SIG-M5 treated with dmso at 0.1 percent for 504 hours (cell line): ENCODE measurements around the gene CDCA8.
A peak's percentile ranks its signal among the peaks of the same experiment; 100 is the strongest.
"Not testable (repeated sequence)": the region's sequence is repeated elsewhere in the genome, so short reads cannot be mapped to it uniquely, and the experiment has no call there.

Experiments used
- DNase-seq: peaks from one replicate; lab custom pipeline; 2025; ENCODE audit not compliant: unreplicated experiment; lab: John Stamatoyannopoulos, UW

The CDCA8 gene

DNA sequence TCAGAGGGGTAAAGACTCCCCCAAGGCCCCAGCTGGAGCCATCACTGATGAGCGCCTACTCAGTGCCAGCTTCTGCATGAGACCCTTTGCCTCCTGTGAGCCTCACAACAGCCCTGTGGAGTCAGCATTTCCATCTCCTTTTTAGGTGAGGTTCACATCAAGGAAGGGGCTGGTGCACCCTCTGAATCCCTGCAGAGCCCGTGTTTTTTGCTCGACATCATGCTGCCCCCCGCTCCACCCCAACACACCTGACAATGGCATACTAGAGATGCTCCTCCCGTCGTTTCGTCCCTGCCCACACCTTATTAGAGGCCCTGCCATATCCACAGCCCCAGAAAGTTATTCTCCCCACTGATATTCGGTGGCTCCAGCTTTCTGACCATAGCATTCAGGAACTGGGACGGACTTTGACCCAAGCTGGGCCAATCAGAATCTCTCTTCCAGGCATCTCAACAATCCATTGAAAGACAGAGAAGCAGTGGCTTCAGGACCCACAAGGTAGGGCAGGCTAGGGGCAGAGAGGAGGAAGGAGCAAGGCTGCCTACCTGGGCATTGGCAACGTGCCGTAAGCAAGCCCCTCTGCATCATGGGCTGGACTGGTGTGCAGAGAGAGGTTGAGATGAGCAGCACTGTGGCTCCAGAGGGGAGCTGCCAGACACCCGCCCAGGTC, 39.9 kb downstream of the CDCA8 start:
- DNase-seq = no peak

DNA sequence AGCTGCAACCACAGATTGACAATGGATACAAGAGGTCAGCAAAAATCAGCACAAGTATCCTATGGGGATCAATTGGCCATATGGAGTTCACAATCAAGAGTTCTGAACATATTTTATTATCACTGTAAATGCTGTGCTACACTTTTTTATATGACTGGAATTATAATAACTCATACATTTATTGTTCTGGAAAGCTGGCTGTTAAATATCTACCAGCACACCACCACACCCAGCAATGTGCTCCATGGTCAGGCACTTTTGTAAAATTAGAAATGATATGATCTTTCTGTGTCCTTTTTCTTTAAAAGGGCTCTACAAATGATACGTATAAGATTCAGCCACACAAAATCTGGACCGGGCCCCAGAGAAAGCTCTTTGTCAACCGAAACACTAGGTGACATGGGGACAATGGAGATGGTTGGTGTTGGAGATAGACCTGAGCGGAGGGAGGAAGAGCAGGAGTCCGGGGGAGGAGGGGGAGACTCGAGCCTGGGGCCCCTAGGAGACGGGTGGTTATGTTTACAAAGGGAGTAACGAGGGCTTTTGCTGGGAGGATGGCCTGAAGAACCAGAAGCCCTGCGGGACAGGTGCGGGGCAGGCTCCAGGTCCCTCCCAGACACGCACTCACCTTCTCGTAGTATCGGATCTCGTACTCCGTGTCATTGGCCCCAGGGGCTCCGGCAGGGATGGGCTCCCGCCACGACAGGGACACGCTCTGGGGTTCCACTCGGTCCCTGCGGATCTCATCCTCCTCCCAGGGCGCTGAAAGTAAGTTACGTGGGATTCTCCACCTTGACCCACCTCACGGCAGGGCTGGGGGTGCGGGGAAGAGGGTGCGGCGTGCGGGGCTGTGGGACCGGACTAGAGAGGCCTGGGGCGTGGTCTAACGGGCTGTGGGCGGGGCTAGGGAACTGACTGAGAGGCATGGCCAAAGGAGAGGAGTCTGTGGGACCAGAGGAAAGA, 42.6 kb downstream of the CDCA8 start:
- no peak for DNase-seq

DNA sequence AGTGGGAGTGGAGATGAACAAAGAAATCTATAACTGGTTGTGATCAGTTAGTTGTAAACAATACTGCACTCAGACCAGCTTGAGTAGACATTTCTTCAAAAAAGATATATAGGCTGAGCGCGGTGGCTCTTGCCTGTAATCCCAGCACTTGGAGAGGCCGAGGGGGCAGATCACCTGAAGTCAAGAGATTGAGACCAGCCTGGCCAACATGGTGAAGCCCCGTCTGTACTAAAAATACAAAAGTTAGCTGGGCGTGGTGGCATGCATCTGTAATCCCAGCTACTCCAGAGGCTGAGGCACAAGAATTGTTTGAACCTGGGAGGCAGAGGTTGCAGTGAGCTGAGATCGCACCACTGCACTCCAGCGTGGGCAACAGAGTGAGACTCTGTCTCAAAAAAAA, 45.7 kb downstream of the CDCA8 start:
- DNase-seq = not testable (repeated sequence)

DNA sequence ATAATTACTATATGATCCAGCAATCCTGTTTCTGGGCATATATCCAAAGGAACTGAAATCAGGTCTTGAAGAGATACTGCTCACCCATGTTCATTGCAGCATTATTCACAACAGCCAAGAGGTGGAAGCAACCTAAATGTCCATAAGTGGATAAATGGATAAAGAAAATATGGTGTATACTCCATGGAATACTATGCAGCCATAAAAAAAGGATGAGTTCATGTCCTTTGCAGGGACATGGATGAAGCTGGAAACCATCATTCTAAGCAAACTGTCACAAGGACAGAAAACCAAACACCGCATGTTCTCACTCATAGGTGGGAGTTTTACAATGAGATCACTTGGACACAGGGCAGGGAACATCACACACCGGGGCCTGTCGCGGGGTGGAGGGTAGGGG, 46.3 kb downstream of the CDCA8 start:
- not testable (repeated sequence) for DNase-seq

DNA sequence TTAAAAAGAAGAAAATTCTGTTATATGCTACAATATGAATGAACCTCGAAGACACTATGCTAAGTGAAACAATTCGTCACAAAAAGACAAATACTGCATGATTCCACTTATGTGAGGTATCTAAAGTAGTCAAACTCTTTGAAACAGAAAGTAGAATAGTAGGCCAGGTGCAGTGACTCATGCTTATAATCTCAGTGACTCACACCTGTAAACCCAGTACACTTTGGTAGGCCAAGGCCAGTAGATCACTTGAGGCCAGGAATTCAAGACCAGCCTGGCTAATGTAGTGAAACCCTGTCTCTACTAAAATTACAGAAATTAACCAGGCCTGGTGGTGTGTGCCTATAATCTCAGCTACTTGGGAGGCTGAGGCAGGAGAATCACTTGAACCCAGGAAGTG, 46.9 kb downstream of the CDCA8 start:
- no peak for DNase-seq

DNA sequence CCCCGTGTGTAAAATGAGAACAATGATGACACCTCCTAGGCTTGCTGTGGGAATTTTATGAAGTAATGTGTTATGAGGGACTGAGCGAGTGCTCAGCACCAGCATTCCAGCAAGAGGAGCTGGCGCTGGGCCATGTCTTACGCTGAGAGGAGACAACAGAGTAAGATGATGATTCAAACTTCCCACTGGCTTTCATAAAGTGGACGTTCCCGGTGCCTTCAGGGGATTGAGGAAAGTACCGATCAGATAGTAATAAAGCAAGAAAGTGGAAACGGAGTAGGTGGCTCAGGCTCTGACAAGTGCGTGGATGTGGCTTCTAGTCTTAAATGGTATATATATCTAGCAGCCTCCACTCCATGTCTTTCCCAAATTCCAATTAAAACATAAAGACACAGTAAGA, 48.8 kb downstream of the CDCA8 start:
- DNase-seq = no peak

DNA sequence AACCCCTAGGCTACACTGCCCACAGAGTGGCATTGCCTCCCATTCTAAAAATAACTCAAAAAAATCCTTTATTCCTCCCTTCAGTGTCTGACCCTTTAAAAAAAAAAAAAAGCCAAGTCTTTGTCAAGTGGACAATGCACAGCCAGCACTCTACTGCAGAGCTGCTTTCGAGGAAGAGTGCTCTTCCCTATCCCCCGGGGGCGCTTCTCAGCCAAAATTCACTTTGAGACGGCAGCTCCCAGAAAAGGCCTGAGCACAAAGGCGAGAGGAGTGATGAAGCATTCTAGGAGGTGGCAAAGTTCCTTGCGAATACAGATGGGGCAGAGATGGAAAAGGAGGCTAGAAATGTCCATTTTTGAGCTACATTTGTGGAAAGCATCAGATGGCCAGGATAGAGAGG, 49.3 kb downstream of the CDCA8 start:
- no peak for DNase-seq

DNA sequence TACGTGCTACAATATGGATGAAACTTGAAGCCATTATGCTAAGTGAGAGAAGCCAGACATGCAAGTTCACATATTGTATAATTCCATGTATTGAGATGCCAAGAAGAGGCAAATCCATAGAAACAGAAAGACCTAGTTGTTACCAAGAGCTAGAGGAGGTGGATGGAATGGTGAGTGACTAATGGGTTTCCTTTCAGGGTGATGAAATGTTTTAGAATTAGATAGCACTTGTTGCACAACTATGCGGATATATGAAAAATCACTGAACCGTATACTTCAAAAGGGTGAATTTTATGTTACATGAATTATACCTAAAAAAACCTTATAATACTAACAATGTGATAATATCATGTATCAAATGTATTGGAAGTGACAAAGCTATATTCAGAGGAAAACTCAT, 54.5 kb downstream of the CDCA8 start:
- DNase-seq = peak; percentile 21

DNA sequence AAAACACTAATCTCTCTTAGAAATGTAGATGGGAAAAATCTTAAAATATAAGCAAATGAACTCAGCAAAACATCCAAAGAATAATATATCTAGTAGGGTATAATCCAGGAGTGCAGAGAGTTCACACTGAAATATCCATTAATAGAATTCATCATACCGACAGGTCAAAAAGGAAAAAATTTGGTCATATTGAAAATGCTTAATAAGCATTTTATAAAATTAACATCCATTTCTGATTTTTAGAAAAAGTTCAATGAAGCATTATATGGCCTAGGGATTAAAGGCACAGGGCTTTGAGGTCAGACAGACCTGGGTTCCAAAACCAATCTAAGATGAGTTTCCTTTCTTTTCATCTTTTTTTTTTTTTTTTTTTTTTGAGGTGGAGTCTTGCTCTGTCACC, 56.2 kb downstream of the CDCA8 start:
- DNase-seq = no peak

DNA sequence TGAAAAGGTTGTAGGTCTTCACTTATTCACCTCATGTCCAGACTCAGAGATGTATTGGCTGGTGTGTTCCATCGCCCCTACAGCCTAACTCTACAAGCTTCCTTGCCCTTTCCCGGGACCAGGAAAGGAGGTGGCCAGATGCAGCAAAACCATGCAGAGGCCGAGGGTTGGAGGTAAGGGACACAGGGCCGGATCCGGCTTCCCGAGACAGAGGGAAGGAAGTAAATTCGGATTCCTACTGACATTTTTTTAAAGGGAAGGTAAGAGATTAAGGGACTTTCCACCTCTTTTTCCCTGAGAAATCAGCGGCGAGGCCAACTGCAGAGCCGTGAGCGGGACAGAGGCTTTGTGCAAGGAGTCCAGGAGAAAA, 59.9 kb downstream of the CDCA8 start:
- DNase-seq = no peak

DNA sequence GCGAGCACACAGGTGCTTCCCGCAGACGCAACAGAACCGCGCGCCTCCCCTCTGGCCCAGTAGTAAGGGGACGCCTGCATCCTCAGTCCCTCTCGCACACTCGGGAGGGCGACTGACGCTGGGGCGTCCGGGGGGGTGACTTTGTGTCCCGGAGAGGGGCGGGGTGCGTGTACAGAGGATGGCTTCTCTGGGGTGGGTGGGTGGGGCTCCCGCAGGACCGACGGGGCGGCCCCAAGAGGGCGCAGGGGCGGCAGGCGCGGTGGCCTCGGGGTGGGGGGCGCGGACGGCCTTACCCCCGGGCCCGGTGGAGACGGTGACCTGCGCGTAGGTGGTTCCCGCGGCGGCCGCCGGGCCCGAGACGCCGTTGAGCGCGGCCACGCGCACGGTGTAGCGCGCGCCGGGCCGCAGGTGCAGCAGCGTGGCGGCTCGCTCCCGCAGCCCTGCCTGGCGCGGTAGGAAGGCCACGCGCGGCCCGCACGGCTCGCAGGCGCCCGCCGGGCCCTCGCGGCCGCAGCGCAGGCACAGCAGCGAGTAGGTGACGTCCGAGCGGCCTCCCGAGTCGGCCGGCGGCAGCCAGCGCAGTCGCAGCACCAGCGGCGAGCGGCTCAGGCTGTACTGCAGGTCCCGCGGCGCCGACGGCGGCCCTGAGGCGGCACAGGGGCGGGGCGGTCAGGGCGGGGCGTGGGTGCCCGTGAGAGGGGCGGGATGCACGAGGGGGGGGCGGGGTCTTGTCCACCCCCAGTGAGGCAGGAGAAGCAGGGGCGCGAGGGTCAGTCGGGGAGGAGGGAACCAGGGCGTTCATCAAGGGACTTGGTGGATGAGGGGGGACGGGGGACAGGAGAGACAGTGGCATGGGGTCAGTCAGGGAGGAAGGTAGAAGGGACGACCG, 60.5 kb downstream of the CDCA8 start:
- no peak for DNase-seq

DNA sequence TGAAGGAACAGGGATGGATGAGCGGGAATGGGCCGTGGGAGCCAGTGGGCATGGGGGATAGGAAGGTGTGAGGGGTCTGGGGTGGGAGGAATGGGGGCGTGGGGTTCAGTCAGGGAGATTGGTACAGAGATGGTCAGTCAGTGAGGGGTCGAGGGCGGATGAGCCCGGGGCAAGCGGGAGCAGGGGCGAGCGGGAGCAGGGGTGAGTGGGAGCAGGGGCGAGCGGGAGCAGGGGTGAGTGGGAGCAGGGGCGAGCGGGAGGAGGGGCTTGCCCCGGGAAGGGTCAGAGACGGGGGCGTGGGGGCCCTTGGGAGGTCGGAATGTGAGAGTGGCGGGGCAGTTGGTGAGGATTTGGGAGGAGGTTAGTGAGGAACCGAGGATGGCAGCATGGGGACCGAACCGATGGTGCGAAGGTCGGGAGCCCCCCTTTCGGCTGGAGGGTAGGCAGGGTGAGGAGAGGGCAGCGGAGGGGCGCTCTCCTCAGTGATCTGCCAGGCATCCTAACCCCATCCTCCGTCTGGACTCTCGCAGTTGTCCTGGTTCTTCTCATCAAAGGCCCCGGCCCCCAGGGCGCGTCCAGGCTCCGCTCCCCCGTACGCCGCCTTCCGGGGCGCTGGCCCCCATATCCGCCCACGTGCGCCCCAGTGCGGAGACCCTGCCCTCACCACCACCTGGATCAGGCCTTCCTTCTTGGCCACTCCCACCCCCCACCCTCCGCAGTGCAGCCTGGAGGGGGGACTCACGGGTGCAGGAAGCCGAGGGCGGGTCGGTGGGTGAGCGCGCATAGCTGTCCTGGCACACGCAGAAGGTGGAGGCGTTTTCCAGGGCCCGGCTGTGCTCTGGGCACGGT, 61.4 kb downstream of the CDCA8 start:
- DNase-seq = no peak

DNA sequence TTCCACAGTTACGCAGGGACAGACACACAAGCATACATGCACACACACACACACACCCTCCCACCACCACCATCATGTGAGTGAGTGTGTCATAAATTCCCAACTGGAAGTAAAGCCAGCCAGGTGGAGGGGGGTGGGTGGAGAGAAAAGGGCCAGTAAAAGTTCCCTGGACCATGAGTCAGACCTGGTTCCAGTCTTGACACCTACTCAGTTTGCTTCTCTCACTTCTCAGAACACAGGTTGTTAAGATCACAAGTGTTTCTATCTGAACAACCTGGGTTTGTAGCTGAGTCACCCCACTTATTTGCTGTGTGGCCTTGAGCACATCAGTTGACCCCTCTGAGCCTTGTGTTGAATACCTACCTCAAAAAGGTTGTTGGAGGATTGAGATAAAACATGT, 63.0 kb downstream of the CDCA8 start:
- DNase-seq = no peak

DNA sequence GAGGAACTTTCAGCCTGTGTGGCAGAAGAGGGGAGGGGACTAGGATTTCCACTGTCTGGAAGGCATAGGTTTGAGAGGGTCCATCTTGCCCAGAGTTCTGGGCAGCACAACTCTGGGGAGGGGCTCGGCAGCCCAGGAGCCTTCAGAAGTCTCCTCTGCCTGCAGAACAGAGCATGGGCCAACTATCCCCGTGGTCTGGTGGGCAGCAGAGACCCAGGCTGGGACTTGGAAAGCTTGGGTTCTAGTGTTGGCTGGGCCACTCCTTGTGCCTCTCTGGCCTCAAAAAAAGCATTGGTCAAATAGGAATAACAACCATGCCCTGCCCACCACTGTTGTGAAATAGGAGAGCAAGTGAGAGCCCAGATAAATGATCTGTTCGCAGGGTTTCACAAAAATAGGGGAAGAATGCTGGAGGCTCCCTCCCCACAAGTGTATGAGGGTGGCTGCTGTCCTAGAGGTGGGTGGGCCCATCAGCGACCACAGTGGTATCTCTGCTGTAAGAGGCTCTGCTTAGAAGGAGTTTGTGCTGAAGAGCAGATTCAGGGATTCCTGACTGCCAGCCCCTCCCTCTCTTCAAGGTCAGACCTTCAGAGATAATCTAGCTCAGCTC, 63.7 kb downstream of the CDCA8 start:
- DNase-seq = no peak
